NCI-H345 treated with DMSO at 0.1 percent for 48 hours (cell line): ENCODE data around the gene BTG2.
A peak's percentile ranks its signal among the peaks of the same experiment; 100 is the strongest.

Experiments
- DNase-seq: peaks from one replicate; lab custom pipeline; 2025; ENCODE audit not compliant: unreplicated experiment; lab: John Stamatoyannopoulos, UW

BTG2 gene

DNA sequence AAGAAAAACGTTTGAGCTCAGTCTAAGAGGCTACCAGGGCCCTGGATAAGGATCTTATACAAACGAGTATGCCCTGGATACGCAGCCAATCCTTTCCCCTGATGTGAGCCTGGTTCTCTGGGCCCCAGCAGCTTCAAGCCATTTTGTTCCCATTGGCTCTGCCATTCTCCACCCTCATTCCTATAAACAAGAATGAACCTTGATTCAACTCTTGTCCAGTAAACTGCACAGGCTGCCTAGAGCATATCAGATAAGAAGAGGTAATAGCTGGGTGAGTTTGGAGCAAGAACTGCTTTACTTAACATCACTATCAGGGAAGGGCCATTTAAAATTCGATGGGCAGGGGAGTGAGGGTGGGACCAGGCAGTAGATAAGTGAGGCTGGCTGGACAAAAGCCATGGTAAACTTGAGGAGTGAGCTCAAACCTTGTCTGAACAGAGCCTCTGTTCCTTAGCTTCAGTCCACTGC is 11.3 kb downstream of the BTG2 start:
- no peak for DNase-seq

DNA sequence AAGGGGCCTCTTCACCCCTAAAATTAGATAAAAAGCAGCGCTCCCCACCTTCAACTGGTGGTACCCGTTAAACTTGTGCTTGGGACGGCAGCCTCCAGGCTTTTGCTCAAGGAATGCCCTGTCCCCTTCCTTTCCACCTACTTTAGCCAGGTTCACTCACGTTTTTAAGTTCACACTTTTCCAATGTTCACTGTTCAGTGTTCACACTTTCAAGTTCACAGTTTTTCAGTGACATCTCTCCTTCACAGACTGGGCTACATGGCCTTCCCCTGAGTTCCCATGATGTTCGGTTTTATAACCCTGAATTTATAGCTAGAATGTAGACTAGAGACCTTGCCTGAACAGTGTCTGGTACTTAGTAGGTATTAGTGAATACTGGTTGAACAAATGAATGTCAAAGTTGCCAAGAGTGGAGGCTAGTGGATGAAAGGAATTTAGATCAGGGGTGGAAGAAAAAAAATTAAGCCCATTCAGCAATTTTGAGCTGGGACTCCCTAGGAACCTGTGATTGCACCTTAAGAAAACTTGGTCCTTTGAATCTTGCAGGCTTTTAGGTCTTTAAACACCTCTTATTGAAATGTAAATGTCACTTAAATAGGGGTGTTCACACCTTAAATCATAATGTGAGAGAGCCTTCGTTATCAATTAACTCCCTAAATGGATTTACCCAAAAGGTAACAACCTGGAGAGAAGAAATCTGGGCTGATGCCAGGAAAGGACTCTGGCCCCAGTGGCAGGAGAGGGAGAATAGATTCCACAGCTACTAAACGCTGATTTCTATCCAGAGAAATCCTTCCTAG is 12.3 kb downstream of the BTG2 start:
- DNase-seq = no peak

DNA sequence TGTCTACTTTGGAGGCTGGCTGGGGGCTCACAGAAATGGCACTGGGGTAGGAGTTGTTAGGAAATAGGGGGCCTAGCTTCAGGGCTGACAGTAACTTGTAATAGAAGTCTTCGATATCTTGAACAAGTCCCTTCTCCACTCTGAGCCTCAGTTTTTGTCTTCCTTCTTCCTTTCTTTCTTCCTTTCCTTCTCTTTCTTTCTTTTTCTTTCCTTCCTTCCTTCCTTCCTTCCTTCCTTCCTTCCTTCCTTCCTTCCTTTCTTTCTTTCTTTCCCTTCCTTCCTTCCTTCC is 12.9 kb downstream of the BTG2 start:
- DNase-seq = no peak

DNA sequence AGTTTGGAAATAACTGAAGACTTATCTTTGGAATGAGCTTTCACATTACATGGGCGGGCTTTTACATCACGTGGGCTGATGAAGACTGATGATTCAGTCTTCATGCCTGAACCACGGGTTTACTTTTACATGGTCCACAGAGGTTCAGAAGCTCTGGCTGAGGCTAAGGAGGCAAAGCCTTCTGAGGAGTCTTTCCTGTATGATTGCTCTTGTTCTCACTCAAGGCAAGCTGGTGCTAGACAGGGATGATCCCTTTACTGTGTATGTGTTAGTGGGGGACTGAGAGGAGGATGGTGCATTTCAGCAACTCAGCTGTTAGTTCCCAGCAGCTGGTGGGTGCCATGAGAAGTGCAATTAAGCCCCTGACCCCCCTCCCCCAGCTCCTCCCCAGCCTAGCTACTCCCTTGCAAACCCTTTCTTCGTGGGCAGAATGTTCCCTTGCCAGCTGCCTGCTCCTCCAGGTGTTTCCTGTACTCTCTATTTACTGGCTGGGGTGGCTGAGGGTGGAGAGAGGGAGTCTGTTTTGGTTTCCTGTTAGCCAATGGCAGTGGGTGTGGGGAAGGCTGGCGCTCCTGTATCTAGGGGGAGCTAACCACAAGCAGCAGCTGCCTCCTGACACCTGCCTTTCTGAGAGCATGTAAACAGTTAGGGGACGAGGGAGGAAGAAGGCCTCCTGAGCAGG is 15.4 kb downstream of the BTG2 start:
- DNase-seq = peak; percentile 87

DNA sequence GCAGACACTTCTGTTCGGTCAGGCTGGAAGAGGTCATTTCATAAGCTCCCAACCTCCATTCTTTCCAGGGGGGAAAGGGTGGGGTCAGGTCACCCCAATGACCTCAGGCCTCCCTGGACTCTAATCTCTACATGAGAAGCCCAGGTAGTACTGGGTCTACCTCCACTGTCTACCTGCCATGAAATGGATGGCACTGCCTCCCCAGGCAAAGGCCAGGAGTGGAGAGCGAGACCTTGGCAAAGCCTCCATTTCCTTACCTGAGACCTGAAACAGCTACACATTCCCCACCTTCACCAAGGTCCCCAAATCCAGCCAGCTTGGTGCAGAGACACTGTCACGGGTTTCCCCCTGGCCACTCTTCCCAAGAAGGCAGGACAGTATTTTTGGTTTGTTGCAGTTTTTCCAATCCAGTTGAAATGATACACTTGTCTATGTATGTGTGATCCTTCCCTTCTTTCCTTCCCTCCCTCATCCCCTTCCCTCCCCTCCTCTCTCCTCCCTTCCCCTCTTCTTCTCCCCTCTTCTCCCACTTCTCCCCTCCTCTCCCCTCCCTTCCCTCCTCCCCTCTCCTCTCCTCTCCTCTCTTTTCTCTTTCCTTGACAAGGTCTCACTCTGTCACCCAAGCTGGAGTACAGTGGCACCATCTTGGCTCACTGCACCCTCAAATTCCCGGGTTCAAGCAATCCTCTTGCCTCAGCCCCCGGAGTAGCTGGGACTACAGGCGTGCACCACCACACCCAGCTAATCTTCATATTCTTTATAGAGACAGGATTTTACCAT is 16.1 kb downstream of the BTG2 start:
- DNase-seq = no peak

DNA sequence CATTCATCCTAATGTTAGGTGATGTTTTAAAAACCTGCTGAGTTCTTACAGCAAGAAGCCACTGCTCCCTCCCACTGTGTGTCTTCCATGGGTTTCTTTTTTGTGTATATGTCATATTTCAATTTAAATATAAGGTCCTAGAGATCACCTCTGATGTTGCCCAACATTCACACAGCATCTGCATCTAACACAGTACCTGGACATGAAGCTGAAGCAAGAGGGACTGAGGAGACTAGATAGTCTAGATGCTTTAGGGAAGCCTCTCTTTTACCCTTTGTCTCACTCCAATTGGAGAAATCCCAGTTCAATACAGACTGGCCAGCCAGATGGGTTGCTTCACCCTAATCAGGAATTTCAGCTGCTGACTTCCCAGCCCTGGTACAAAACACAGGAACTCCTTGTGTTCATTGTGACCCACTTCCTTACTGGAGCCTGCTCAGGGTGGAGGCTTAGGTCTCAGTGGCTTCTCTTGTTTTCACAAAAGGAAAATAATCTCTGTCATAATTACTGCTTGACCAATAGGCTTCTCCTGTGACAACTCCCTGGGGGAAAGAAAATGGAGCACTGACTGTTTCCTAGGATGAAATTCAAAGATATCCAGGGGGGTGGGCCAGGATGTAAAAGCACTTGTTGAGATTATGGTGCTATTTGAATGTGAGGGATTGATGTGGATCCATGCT is 17.3 kb downstream of the BTG2 start:
- DNase-seq = no peak

DNA sequence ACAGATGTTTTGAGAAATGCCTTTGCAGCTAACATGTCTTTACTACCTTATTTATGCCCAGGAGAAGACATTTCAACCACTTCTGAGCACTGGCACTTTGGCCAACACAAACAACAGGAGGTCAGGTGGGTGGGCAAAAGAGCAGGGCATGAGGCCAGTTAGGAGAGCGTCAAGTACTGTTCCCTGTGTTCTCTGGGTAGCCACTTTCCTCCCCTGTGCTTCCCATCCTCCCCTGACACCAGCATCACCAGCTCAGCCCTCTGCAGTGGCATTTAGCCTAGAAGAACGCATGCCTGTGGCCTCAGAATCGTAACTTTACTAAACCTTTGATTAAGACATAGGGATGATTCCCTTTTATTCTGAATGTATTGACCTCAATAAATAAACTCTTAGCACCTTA is 18.3 kb downstream of the BTG2 start:
- DNase-seq = no peak

DNA sequence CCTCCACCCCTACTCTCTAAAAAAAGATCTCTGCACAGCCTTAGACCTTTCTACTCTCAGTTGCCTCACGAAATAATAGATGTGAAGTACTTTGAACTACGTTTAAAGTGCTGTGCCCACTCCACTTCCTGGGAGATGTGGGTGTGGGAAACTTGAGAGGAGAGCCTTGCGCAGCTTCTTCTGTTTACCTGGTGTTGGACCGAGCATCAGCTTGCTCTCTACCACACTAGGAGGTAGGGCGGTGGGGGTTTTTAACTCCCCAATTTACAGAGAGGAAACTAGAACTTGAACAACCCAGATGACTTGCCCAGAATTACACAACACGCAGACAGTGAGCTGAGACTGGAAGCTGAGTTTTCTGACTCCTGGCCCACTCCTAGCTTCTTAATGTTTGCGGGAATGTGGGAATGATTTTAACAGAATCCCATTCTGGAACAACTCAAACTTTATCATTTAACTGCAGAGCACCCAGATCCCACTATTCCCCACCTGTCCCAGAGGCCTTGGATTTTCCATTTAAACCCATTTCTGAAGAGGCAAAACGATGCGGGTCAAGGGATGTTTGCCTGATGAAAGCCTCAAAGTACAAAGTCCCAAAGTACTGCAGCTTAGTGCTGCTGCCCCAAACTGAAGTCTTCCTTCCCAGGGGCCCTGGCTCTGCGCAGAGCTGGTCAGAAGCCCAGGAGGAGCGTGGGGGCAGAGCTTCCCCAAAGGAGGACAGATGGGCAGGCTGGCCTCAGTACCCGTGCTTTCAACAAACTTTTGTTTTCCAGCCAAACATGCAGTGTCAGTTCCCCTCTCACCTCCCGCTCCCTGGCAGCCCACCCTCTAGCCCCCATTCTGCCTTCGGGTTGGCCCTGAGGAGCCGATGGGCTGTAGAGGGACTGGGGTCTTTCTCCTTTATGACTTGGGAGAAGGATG is 19.0 kb downstream of the BTG2 start:
- no peak for DNase-seq

DNA sequence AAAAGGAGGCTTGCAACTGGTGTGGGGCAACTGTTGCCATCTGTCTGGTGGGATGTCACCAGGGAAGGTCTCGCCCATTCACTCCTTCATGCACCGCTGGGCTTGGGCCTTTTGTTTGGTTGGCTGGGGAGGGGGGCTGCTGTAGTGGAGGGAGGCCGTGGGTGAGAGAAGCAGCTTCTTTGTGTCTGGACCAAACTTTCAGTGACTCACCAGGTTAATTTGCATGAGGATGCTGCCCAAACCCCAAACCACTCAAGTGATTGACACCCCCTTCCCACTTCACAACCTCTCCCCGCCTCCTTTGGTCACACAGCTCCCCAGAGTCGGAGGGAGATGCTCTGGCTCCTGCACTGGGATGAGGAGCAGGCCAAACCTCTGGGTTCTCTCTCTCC is 19.7 kb downstream of the BTG2 start:
- DNase-seq = peak; percentile 81

DNA sequence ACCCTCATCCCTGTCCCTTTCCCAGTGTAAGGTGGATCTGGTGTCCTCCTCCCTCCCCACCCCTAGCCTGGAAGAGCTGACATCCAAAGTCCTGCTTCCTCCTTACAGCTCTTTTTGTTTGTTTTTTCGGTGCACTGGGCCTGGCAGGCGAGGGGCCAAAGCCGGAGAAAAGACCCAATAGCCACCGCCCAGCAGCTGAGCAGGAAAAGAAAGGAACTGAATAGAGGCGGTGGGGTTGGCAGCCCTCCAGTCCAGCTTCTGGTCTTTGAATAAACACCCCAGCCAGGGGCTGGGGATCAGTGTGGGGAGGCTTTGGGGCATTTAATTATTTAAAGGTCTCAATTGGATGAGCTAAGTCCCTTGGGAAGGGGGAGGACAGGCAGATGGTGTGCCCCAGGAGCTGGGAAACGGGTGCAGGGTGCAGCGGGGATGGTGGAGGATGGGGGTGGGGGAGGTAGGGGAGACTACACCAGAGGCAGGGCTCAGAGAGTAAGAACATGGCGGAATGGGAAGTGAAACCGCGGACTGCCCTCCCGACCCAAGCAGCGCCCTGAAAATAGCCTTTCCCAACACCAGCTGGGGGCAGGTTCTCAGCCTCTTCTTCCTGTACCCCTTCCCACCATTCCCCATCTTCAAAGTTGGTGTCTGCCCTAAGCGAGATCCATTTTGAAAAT is 20.2 kb downstream of the BTG2 start:
- DNase-seq = peak; percentile 82

DNA sequence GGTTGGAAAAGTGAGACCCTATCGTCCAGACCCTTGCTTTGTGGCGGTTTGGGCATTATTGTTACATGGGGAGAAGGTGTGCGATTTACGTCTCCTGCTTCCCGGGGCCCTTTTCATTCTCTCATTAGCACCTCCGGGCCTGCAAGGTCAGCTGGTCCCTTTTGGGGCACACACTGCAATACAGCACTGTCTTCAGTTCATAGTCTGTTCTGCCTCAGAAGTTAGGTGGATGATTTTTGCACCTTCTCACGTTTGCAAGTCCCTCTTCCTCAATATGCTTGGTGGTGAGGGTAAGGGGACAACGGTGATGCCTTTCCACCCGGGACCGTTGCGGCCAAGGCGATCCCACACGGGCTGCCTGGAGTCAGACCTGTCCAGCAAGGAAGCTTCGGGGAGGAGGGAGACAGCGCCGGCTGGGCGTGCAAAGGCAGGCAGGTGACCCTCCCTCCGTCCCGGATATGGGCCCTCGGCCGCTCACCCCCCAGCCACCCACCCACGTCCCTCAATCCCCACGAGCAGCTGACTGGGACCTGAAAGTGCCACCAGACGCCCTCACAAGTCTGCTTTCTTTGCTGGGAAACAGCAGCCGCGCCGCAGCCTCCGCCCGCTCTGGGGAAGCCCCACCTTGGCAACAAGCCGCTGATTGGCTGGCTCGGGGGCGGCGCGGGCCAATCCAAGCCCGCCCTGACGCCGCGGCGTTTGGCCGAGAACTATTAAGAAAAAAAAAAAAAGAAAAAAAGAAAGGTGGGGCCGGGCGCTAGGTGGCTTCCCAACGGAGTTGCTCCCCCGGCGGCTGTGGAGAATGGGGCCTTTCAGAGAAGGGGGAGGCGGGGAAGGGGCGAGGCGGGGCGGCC is 21.7 kb downstream of the BTG2 start:
- peak; percentile 87 for DNase-seq

DNA sequence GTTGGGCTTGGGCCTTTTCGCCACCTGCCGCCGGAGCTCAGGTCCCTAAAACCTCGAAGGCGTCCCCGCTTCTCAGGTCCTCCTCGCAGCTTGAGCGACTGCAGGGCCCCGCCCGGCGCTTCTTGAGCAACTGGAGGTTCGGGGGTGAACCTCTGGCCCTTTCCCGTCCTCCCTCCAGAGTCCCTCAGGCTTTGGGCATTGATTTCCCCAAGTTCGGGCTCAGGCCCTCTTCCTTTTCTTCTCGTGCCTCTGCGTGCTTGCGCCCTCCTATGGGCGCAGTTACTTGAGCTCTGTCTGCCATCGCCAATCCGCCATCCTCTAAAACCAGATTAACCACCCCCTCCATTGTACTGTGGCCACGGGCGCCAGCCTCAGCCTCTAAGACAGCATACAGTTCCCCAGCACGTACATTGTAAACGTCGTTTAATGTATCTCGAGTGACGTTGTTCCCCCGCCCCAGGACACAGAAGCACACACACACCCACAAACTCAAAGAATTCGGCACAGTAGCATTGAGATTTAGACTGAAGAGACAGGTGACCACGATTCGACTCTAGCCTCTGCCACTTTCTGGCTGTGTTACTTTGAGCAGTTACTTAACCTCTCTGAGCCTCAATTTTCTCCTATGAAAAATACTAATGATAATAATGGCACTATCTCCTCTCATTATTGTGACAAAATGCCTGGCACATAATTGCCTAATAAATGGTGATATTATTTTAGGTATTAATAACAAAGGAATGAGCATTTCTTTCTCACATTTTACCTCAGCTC is 22.6 kb downstream of the BTG2 start:
- peak; percentile 76 for DNase-seq

DNA sequence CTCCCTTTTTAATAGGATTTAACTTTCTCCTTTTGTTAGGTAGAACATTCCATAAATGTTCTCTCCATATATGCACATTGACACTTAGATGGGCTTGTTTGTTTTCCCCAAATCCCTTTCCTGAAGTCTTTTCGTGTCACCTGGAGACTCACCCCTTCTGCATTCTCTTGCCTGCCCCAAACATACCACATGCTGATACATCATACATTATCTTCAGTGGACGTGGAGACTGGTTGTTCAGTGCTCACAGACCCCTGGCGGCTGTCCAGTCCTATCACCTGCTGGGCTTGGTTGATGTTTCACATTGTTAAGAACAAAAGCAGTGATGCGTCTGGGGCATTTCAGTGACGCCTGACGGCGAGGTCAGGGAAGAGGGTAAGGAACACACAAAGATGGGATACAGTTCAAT is 23.4 kb downstream of the BTG2 start:
- DNase-seq = peak; percentile 51

DNA sequence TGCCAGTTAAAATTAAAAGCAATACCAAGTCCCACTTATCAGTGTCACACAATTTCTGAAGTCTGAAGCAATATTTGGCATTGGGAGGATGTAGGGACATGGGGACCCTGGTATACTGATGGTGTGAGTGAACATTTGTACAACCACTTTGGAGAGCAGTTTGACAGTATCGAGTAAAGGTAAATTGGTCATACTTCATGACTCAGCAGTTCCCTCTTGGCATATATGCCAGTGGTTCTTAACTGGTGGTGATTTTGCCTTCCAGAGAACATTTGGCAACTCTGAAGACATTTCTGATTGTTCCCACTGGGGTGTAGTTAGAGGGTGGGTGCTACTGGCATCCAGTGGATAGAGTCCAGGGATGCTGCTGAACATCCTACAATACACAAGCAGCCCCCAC is 25.9 kb downstream of the BTG2 start:
- DNase-seq = no peak

DNA sequence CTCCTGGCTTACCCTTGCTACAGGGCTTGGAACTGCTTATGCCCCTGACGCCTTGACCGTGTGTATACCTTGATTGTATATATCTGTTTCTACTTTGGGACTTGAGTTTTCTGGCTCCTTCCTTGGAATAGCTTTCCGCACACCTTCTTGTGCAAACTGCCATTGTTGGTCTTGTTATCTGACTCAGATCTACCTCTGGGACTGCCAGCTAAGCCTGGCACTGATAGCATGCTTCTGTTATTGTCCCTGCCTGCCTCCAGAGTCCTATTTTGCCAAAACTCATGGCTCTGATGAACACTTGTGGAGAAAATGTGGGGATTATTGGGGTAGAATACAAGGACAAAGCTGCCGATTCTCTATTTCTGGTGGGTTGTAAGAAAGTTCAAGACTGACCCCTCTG is 30.2 kb downstream of the BTG2 start:
- DNase-seq = no peak

DNA sequence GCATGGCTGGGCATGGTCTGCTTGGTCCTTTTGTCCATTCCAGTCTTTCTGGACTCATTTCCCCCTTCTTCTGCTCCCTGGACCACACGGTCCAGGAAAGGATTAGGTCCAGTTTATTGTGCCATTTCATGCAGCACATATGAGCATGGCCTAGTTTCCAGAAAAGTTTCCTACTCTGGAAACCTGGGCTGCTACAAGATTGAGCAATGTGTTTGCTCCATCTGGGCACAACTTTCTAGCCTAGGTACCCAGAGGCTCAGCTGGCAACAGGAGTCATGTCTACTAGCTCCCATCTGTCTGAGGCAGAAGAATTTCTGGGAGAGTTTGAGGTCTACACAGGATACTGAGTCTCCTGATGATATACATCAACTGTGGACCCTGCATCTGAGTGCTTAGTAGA is 30.8 kb downstream of the BTG2 start:
- DNase-seq = no peak

DNA sequence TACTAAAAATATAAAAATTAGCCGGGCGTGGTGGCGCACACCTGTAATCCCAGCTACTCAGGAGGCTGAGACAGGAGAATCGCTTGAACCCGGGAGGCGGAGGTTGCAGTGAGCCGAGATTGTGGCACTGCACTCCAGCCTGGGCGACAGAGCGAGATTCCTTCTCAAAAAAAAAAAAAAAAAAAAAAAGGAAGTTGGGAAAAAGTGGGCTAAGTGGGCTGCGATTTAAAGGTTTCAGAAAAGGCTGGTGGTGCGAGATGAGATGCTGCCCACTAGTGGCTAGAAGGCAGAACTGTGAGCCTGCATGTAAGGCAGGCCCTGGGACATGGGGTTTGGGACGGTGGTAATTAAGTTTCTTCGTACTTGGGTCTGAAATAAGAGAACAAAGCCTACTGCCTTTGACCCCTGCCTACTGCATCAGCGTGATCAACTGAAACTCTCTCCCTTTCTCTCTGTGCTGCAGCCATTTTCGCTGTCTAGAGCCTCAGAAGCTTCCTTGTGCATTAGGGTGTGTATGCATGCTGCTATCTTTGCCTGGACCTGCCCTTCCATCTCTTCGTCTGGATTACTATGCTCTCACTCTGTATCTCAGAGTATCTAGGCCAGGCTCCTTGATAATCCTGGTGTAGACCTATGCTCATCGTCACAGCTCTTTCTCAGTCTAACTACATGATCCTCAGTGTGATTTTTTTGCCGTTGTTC is 33.2 kb downstream of the BTG2 start:
- DNase-seq = peak; percentile 44
